ENCODE data around the gene DICER1. TPM values are rescaled to one million over a fixed set of nuclear protein-coding genes. Genes with fewer than 3 reads are reported as not detected.

DICER1 gene
- total and polyA plus RNA-seq, 3 donors from 2014 or later = 31.7 to 111 (median 88.1) TPM

GRCh38 chr14:95069018-95069417 is 88.3 kb downstream of the DICER1 start:
- no peaks in the 10 kb centered on the region for H3K36me3 ChIP-seq (ENCODE audit: low read depth, missing control alignments)
- no peaks in the 10 kb centered on the region for H3K4me1 ChIP-seq
- H3K27ac ChIP-seq = no peak overlapping the region
- no peaks in the 10 kb centered on the region for H3K27me3 ChIP-seq
- WGBS, 2 donors = 72 to 76% methylated on average over 7 of the region's 7 CpGs
- no peak overlapping the region for H3K4me3 ChIP-seq
- intact Hi-C loops (cut with DNase I; ENCODE audit: low total_unique reads) = no loop called here
- TF ChIP-seq POLR2A (IDR thresholded peaks at IDR 0.05) = no peak
- TF ChIP-seq, protein P1, sequence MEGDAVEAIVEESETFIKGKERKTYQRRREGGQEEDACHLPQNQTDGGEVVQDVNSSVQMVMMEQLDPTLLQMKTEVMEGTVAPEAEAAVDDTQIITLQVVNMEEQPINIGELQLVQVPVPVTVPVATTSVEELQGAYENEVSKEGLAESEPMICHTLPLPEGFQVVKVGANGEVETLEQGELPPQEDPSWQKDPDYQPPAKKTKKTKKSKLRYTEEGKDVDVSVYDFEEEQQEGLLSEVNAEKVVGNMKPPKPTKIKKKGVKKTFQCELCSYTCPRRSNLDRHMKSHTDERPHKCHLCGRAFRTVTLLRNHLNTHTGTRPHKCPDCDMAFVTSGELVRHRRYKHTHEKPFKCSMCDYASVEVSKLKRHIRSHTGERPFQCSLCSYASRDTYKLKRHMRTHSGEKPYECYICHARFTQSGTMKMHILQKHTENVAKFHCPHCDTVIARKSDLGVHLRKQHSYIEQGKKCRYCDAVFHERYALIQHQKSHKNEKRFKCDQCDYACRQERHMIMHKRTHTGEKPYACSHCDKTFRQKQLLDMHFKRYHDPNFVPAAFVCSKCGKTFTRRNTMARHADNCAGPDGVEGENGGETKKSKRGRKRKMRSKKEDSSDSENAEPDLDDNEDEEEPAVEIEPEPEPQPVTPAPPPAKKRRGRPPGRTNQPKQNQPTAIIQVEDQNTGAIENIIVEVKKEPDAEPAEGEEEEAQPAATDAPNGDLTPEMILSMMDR (IDR thresholded peaks at IDR 0.05) = no peak
- H3K9me3 ChIP-seq = no peaks in the 10 kb centered on the region
- no peak for DNase-seq

- Histone ChIP-seq H3K9me3 (no peaks in the 10 kb centered on the region), H3K36me3 (ENCODE audit: low read depth, missing control alignments) (no peaks in the 10 kb centered on the region), H3K4me3 (no peak overlapping the region), H3K4me1 (no peaks in the 10 kb centered on the region), H3K27me3 (no peaks in the 10 kb centered on the region), H3K27ac (no peak overlapping the region)
- no peak for DNase-seq
- WGBS, 2 donors = 77 to 84% methylated on average over 4 to 8 of the region's 8 CpGs
- intact Hi-C loops (cut with DNase I; ENCODE audit: low total_unique reads) = no loop called here
- TF ChIP-seq POLR2A (IDR thresholded peaks at IDR 0.05) = no peak
- TF ChIP-seq, protein P1 (IDR thresholded peaks at IDR 0.05) = no peak
Measured at GRCh38 chr14:95068521-95068920, 88.8 kb downstream of the DICER1 start.

- H3K36me3 ChIP-seq (ENCODE audit: low read depth, missing control alignments) = no peaks in the 10 kb centered on the region
- H3K4me1 ChIP-seq = no peaks in the 10 kb centered on the region
- WGBS, 2 donors = 77 to 84% methylated on average over 7 to 10 of the region's 10 CpGs
- no peak overlapping the region for H3K27ac ChIP-seq
- no peak for TF ChIP-seq POLR2A (IDR thresholded peaks at IDR 0.05)
- TF ChIP-seq, protein P1 (IDR thresholded peaks at IDR 0.05) = no peak
- no peak overlapping the region for H3K4me3 ChIP-seq
- intact Hi-C loops (cut with DNase I; ENCODE audit: low total_unique reads) = no loop called here
- H3K9me3 ChIP-seq = no peaks in the 10 kb centered on the region
- DNase-seq = no peak
- no peaks in the 10 kb centered on the region for H3K27me3 ChIP-seq
Measured at GRCh38 chr14:95068080-95068479, 89.2 kb downstream of the DICER1 start.

- intact Hi-C loops (cut with DNase I; ENCODE audit: low total_unique reads) = no loop called here
- Histone ChIP-seq H3K9me3 (no peaks in the 10 kb centered on the region), H3K36me3 (ENCODE audit: low read depth, missing control alignments) (no peaks in the 10 kb centered on the region), H3K27ac (no peak overlapping the region), H3K4me3 (no peak overlapping the region), H3K27me3 (no peaks in the 10 kb centered on the region), H3K4me1 (no peaks in the 10 kb centered on the region)
- TF ChIP-seq, protein P1 (IDR thresholded peaks at IDR 0.05) = no peak
- no peak for TF ChIP-seq POLR2A (IDR thresholded peaks at IDR 0.05)
- 75 to 97% methylated on average over 4 of the region's 4 CpGs for WGBS, 2 donors
- no peak for DNase-seq
Measured at GRCh38 chr14:95067526-95067925, 89.8 kb downstream of the DICER1 start.

DNA sequence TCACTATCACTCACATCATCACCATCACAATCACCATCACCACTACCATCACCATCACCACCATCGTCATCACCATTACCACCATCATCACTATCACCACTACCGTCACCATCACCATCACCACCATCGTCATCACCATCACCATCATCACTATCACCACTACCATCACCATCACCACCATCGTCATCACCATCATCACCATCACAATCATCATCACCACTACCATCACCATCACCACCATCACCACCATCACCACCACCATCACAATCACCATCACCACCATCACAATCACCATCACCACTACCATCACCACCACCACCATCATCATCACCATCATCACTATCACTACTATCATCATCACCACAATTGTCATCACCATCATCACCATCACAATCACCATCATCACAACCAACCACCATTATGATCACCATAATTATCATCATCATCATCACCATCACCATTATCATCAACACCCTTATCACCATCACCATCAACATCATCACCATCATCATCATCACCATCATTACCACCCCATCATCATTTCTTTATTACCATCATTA is 90.8 kb downstream of the DICER1 start:
- H3K4me1 ChIP-seq = no peaks in the 10 kb centered on the region
- intact Hi-C loops (cut with DNase I; ENCODE audit: low total_unique reads) = no loop called here
- H3K27ac ChIP-seq = no peak overlapping the region
- H3K4me3 ChIP-seq = no peak overlapping the region
- TF ChIP-seq, protein P1 (IDR thresholded peaks at IDR 0.05) = no peak
- TF ChIP-seq POLR2A (IDR thresholded peaks at IDR 0.05) = no peak
- no peak for DNase-seq
- H3K9me3 ChIP-seq = no peaks in the 10 kb centered on the region
- no peaks in the 10 kb centered on the region for H3K27me3 ChIP-seq
- WGBS, 2 donors = 92 to 94% methylated on average over 4 of the region's 4 CpGs
- H3K36me3 ChIP-seq (ENCODE audit: low read depth, missing control alignments) = no peaks in the 10 kb centered on the region
